Activated T-helper 1 cell treated with Interleukin-2 at 50 U/mL for 16 hours (primary cell): ENCODE data around the gene STS.
"Not testable (repeated sequence)": the region's sequence is repeated elsewhere in the genome, so short reads cannot be mapped to it uniquely, and the experiment has no call there.

Experiments
- DNase-seq: peaks from one replicate; pipeline ENCODE4 v3.0.0-alpha.2; 2020; ENCODE audit warnings: low read depth

Gene STS

DNA sequence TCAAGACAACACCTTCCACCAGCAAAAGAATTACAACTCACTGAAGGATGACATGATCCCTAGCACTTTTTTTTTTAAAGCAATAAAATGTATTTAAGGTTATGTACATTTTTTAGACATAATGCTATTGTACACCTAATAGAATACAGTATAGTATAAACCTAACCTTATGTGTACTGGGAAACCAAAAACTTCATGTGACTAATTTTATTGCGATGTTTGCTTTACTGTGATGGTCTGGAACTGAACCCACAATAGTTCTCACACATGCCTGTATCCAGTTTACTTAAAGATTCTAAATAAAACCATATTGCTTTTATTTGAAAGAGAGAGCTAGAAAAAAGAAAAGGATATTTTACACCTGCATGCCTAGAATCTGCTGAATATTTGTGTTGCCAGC lies 4.4 kb upstream of the STS start:
- no peak for DNase-seq

DNA sequence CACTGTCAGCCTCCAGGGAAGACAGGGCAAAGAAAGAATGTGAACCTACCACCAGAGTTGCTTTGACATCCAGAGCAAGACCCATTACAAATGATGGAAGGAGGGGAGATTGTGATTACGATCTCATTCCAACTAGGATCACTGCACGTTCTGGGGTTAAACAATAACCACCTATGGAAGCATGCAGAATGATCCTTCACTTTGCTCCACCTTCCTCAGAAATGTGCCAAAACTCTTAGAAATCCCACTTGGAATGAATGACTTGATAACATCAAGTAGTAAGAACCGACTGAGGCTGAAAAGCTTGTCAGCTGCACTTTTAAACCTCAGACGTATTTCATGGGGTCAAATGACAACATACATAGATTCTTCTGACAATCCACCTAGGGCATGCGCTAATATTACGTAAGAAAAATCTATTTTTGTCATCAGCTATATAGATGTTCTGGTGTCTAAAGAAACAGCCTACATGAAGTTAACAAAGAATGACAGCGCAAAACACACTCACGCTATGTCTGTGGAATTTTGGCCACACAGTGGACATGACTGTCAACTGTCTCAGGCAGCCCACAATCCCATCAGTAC lies 3.5 kb upstream of the STS start:
- DNase-seq, result no peak

DNA sequence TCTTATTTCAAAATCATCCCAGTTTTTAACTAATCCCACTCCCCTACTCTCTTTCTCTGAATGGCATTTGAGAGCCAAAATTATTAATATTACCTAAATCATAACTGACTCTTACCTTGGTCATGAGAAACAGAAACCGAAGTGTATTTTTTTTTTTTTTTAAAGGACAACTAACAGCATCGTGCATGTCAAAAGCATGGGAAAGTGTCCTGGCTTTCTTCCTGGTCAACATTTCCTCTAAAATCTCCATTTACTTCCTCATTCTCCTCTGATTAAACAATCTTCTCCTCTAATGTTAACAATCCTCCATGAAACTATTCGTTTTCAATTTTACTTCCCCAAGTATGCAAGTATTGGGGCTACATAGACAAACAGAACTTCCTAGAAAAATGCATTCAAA lies 2.1 kb upstream of the STS start:
- DNase-seq, result no peak

DNA sequence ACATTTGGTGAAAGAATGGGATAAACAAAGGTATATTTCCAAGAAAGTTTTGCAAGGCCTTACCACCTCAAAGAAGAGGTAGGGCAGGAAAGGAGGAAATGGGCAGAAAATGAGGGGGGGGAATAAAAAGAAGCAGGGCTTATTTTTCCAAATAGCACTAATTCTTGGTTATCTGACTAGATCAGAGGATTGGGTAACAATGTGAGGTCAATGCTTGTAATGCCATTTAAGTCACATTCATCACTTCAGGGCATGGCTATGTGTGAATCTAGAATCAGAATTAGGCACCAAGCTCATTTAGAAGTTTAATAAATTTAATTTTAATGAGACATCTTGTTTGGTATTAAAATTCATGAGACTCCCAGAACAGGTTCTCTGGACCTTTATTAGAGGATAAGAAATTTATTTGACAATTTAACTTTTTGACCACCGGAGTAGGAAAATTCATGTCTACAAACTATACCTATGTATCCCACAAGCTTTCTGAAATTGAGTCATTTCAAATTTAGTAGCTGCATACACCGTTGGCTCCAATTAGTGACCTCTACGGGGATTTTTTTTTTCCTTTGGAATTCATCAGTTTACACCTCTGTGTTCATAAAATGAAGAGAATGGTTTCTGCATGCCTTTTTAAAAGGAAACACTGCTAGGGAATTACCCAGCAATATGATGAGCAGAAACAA lies 1.4 kb upstream of the STS start:
- DNase-seq, result no peak

DNA sequence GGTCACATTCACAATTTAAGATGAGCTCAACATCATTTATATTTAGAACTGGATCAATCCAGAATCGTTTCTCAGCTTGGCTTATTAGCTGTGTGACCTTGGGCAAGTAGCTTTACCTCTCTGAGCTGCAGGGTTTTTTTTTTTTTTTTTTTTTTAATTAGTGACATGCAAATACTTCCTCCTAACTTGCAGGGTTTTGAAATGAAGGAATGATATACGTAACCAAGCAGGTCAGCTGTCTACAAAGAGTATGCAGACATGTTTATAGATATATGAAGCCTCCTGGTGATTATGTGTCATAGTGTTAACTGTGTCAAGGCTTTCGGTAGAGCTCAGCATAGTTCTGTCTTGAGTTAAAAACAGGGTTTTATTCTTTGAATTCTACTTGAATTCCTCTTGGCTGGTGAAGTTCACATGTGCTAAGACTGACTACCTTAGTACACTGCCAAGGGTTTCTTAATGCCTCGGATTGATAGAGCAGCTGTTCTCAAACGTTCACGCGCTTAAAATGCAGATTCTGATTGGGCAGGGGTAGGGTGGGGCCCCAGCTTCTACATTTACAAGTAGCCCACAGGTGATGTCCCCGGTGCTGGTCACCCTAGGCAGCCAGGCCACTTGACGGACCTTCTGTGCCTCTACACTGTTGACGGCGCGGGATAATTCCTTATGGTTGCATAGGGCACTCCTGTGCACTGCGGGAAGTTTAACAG lies 654 bp upstream of the STS start:
- no peak for DNase-seq

- DNase-seq, result peak; percentile 90
These were observed 704 bp downstream of the STS start, which contains the start of gene PUDP for GRCh38 chrX:7147978-7148854. TSS of gene PUDP (minus strand) at chrX:7148153. CDS start at chrX:7148113, 40 bp downstream.

- DNase-seq, result no peak
These were observed 1.9 kb downstream of the STS start for GRCh38 chrX:7149411-7149810.

GRCh38 chrX:7153231-7153630 lies 5.7 kb downstream of the STS start:
- DNase-seq, result no peak

GRCh38 chrX:7154041-7154597 lies 6.6 kb downstream of the STS start:
- DNase-seq, result no peak

GRCh38 chrX:7155163-7155562 lies 7.7 kb downstream of the STS start:
- DNase-seq, result no peak

- no peak for DNase-seq
These were observed 9.4 kb downstream of the STS start for GRCh38 chrX:7156879-7157278.

GRCh38 chrX:7158468-7158990 lies 11.0 kb downstream of the STS start:
- no peak for DNase-seq

- no peak for DNase-seq
These were observed 11.8 kb downstream of the STS start for GRCh38 chrX:7159149-7159861.

GRCh38 chrX:7163146-7163677 lies 15.7 kb downstream of the STS start:
- DNase-seq, result no peak

GRCh38 chrX:7164174-7164573 lies 16.7 kb downstream of the STS start:
- no peak for DNase-seq

GRCh38 chrX:7168371-7168770 lies 20.9 kb downstream of the STS start:
- no peak for DNase-seq

- no peak for DNase-seq
These were observed 22.1 kb downstream of the STS start for GRCh38 chrX:7169627-7170026.

GRCh38 chrX:7170898-7171297 lies 23.4 kb downstream of the STS start:
- DNase-seq, result peak; percentile 6

- not testable (repeated sequence) for DNase-seq
These were observed 31.3 kb downstream of the STS start for GRCh38 chrX:7178859-7179258.

GRCh38 chrX:7179446-7179845 lies 31.9 kb downstream of the STS start:
- DNase-seq, result no peak

GRCh38 chrX:7184816-7185215 lies 37.3 kb downstream of the STS start:
- DNase-seq, result no peak
